ENCODE data around the gene PML.
A peak's percentile ranks its signal among the peaks of the same experiment; 100 is the strongest.
"Not testable (repeated sequence)": the region's sequence is repeated elsewhere in the genome, so short reads cannot be mapped to it uniquely, and the experiment has no call there.

Gene PML

DNA sequence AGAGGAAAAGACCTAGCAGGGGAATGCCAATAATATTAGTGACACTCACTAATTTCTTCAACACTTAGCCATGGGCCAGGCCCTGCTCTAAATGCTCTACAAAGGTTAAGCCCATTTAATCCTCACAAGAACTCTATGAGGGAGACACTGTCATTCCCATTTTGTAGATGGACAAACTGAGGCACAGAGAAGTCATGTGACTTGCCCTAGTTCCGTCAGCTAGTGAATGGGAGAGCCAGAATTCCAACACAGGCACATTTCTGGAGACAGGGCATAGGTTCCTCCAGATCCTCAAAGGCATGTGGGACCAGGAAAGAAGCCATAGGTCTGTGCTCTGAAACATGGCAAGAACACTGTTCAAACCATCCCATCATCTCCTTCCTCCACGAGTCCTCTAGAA is 36.7 kb upstream of the PML start:
- no peak for DNase-seq (ENCODE audit: low spot score)

- DNase-seq (ENCODE audit: low spot score) = no peak
These were observed 35.4 kb upstream of the PML start for GRCh38 chr15:73959012-73959581.

DNA sequence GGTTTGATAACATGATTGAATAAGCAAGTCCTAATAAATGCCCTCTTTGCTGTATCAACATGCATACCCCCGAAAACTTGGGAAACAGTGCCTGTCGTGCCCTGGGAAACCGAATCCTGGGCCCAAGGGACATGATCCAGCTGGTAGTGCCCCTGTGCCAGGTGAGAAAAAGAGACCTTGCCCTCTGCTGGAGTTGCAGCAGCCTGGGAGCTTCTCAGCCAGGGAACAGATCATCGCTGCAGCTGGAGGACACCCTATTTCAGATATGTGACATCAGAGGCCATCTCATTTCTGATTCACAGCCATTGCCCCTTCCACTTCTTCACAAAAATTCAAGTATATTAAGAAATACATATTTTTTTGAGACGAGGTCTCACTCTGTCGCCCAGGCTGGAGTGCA is 34.7 kb upstream of the PML start:
- no peak for DNase-seq (ENCODE audit: low spot score)

DNA sequence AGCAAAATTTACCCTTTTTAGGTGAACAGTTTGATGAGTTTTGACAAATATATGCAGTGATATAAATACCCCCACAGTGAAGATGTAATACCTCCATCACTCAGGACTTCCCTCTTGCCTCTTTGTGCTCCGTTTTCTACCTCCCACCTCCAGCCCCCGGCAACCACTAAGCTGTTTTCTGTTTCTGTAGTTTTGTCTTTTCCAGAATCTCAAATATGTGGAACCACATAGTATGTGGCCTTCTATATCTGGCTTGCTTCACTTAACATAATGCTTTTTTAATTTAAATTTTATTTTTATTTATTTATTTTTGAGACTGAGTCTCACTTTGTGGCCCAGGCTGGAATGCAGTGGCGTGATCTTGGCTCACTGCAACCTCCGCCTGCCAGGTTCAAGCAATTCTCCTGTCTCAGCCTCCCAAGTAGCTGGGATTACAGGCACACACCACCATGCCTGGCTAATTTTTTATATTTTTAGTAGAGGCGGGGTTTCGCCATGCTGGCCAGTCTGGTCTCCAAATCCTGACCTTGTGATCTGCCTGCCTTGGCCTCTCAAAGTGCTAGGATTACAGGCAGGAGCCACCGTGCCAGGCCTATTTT is 33.9 kb upstream of the PML start:
- not testable (repeated sequence) for DNase-seq (ENCODE audit: low spot score)

DNA sequence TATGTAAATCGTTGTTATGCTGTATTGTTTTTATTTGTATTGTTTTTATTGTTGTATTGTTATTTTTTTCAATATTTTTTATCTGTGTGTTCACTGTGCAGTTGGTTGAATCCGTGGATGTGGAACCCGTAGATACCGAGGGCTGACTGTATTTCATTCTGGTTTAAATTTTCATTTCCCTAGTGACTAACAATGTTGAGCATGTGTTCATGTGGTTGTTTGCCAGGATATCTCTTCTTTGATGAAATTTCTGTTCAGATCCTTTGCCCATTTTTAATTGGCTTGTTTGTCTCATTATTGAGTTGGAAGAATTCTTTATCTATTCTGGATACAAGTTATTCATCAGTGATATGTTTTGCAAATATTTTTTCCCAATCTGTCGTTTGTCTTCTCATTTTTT is 32.1 kb upstream of the PML start:
- DNase-seq (ENCODE audit: low spot score) = no peak

GRCh38 chr15:73964736-73965093 is 29.8 kb upstream of the PML start:
- peak; percentile 75 for DNase-seq (ENCODE audit: low spot score)

GRCh38 chr15:73965094-73965757 is 29.3 kb upstream of the PML start:
- DNase-seq (ENCODE audit: low spot score) = no peak

DNA sequence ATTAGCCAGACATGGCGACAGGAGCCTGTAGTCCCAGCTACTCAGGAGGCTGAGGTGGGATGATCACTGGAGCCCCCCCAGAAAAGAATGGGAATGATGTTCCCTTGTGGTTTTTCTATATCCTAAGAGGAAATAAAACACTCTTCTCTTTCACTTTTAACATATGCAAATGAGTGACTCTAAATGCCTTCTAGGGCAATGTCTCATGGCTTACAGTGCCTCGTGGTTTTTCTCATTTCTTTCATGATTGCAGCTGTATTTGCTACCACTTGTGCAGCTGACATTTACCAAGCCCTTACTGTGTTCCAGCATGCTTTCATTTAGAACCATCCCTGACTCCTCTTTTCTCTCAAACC is 28.8 kb upstream of the PML start:
- DNase-seq (ENCODE audit: low spot score) = no peak

DNA sequence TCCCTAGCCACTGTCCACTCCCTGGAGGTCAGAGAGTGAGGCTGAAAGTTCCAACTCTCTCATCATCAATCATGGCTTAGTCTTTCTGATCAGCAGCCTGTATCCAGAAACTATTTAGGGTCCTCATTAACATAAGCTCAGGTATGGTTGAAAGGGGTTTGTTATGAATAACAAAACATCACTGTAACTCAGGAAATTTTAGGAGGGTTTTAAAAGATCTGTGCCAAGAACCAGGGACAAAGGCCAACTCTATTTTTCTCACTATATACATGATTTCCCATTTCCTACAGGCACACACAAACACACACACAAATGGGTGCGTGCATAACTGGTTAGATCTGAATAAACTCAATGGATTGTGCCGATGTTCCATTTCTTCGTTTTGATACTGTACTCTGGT is 26.1 kb upstream of the PML start:
- DNase-seq (ENCODE audit: low spot score) = no peak

DNA sequence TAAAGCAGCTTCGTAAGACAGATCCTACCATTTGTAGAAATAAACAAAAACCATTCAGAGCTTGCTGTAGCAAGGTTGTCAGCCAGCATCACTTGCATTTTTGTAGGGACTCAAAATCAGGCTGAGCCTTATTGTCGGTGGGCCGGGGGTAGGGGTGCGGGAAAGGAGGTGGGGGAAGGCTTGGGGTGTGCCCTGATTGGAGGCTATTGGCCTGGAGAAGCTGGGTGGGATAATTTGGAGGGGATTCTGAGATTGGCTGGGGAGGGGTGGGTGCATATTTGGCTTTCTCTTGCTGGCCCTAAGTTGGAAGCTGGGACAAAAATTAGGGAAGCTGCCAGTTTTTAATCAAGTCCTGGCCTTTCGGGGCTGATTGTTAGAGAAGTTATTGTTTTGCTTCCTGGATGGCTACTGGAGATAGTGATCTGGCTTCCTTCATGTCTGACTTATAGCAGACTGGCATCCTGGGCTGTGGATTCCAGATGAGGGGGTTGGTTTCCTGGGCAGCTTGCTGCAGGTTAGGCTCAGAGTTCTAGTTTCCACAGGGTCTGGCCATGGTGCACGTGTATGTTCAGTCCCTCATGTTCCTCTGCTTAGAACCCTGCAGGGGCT is 25.3 kb upstream of the PML start:
- no peak for DNase-seq (ENCODE audit: low spot score)

DNA sequence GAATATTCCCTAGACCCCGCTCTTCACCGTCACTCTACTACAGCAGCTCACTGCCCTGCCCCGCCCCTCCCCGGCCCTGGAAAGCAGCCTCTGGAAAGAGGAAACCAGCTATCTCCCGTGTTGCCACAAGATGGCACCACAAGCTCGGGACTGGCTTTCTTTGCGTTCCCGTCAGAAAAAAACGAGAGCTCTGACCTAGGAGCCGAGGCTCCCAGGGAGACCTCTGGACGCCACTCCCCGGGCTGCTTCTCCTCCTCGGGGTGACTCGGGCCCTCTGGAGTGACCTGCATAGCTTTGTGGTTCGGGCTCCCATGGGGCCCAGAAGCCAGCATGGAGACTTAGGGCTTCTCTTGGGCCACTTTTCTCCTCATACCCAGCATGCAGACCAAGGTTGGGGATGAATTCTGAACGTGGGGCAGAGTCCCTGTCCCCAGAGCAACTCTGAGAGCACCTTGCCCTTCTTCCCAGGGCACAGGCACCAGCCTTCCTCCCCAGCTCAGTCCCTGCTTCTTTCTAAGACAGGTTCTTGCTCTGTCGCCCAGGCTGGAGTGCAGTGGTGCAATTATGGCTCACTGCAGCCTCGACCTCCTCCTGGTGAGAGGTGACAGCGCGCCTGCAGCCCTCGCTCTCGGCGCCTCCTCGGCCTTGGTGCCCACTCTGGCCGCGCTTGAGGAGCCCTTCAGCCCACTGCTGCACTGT is 21.4 kb upstream of the PML start:
- DNase-seq (ENCODE audit: low spot score) = peak; percentile 80

DNA sequence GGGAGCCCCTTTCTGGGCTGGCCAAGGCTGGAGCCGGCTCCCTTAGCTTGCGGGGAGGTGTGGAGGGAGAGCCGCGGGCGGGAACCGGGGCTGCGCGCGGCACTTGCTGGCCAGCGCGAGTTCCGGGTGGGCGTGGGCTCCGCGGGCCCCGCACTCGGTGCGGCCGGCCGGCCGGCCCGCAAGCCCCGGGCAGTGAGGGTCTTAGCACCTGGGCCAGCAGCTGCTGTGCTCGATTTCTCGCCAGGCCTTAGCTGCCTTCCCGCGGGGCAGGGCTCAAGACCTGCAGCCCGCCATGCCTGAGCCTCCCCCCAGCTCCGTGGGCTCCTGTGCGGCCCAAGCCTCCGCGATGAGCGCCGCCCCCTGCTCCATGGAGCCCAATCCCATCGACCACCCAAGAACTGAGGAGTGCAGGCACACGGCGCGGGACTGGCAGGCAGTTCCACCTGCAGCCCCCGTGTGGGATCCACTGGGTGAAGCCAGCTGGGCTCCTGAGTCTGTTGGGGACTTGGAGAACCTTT is 20.8 kb upstream of the PML start:
- not testable (repeated sequence) for DNase-seq (ENCODE audit: low spot score)

GRCh38 chr15:73975440-73976125 is 18.9 kb upstream of the PML start:
- not testable (repeated sequence) for DNase-seq (ENCODE audit: low spot score)

- DNase-seq (ENCODE audit: low spot score) = no peak
These were observed 15.6 kb upstream of the PML start for GRCh38 chr15:73978896-73979295.

DNA sequence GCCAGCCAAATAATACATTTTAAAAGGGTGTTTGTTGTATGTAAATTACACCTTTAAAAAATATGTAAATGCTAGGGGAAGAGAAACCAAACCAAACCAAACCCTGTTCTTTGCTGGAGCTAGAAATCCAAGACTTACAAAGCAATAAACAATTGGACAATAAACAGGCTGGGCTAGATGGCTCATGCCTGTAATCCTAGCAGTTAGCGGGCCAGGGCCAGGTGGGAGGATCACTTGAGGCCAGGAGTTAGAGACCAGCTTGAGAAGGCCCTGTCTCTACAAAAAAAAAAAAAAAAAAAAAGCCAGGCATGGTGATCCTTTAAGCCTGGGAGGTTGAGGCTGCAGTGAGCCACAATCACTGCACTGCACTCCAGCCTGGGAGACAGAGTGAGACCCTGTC is 14.9 kb upstream of the PML start:
- no peak for DNase-seq (ENCODE audit: low spot score)

DNA sequence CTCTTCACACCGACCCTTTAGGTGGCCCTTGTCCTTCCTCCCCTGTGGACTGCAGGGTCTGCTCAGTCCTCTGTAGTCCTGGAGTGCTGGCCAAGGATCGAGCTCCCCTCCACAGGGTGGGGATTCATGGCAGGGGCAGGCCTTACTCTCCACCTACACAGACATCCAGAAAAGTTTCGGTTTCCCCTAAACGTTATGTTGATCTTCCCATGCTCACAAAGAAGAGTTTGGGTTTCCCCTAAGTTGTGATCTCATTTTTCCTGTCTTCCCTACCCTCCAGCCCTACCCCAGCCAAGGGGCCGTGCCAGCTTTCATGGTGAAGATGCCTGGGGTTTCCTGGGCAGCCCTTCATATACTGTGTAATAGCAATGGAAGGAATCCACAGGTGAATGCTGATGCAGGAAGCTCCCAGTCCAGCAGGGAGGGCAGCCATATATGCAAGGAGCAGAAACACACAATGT is 12.7 kb upstream of the PML start:
- DNase-seq (ENCODE audit: low spot score) = no peak

GRCh38 chr15:73982222-73982962 is 12.1 kb upstream of the PML start:
- DNase-seq (ENCODE audit: low spot score) = no peak

- DNase-seq (ENCODE audit: low spot score) = no peak
These were observed 11.2 kb upstream of the PML start for GRCh38 chr15:73983211-73983727.

- no peak for DNase-seq (ENCODE audit: low spot score)
These were observed 10.7 kb upstream of the PML start for GRCh38 chr15:73983773-73984172.

- no peak for DNase-seq (ENCODE audit: low spot score)
These were observed 10.1 kb upstream of the PML start for GRCh38 chr15:73984208-73984979.
